CD14-positive monocyte (primary cell): ENCODE results near the gene ZNF776. TPM values are rescaled to one million over a fixed set of nuclear protein-coding genes. Genes with fewer than 3 reads are reported as not detected.

Experiments used
- DNase-seq, 3 donors: peaks; one replicate each; pipeline ENCODE4 v3.0.0-alpha.2; 2011 to 2022
- H2AFZ ChIP-seq: 2 replicates; pipeline ENCODE4 v1.6.0; 2012; ENCODE audit warnings: mild to moderate bottlenecking, low read depth, low read length, inconsistent platforms; ENCODE audit not compliant: insufficient read depth, poor library complexity, severe bottlenecking
- H3K27ac ChIP-seq, 2 donors: 1 replicate in 1 of 2; 2 replicates in 1 of 2; pipeline ENCODE4 v1.5.1; 2012 to 2013; ENCODE audit warnings: low read length in 2 of 2, control low read depth in 1 of 2, inconsistent platforms in 1 of 2, low read depth in 1 of 2, mild to moderate bottlenecking in 1 of 2
- H3K27me3 ChIP-seq, 2 donors: one replicate each; pipeline versions ENCODE4 v1.6.0 to v1.6.1; 2011 to 2013; ENCODE audit warnings: low read length in 2 of 2; ENCODE audit not compliant: control insufficient read depth in 2 of 2, insufficient read depth in 2 of 2
- H3K36me3 ChIP-seq, 2 donors: replicated peaks in 1 of 2; 1 replicate in 1 of 2; 2 replicates in 1 of 2; pipeline versions ENCODE4 v1.5.1 to v1.6.1; 2012 to 2013; ENCODE audit warnings: low read length in 2 of 2, control low read depth in 1 of 2, inconsistent platforms in 1 of 2, mild to moderate bottlenecking in 1 of 2; ENCODE audit not compliant: insufficient read depth in 2 of 2, control insufficient read depth in 1 of 2
- H3K4me1 ChIP-seq, 2 donors: 1 replicate in 1 of 2; 2 replicates in 1 of 2; pipeline versions ENCODE4 v1.5.1 to v1.6.1; 2012 to 2013; ENCODE audit warnings: low read length in 2 of 2, control low read depth in 1 of 2, inconsistent platforms in 1 of 2, mild to moderate bottlenecking in 1 of 2, moderate library complexity in 1 of 2; ENCODE audit not compliant: insufficient read depth in 2 of 2, control insufficient read depth in 1 of 2
- H3K4me2 ChIP-seq: replicated peaks from 2 replicates; pipeline ENCODE3; 2012; ENCODE audit warnings: low read length, moderate library complexity, mild to moderate bottlenecking; ENCODE audit not compliant: poor library complexity, severe bottlenecking; ENCODE audit errors: extremely low read depth
- H3K4me3 ChIP-seq, 3 experiments: fragments of 200-600 bp in 1 of 3; sonication (generic) in 1 of 3; replicated peaks in 1 of 3; 1 replicate in 2 of 3; 2 replicates in 1 of 3; pipeline ENCODE4 v1.5.1; 2011 to 2013; ENCODE audit warnings: low read length in 3 of 3, mild to moderate bottlenecking in 3 of 3, control low read depth in 2 of 3, low read depth in 2 of 3, inconsistent platforms in 1 of 3, moderate library complexity in 1 of 3
- H3K79me2 ChIP-seq: 2 replicates; pipeline ENCODE4 v1.6.0; 2012; ENCODE audit warnings: mild to moderate bottlenecking, control low read depth, inconsistent platforms, low read length, moderate library complexity; ENCODE audit not compliant: insufficient read depth
- H3K9ac ChIP-seq: 2 replicates; pipeline ENCODE4 v1.6.0; 2017; ENCODE audit warnings: low read length, mild to moderate bottlenecking; ENCODE audit not compliant: insufficient read depth, poor library complexity, severe bottlenecking
- H3K9me3 ChIP-seq, 2 donors: replicated peaks in 1 of 2; 1 replicate in 1 of 2; 2 replicates in 1 of 2; pipeline versions ENCODE4 v1.5.1 to v1.6.1; 2012 to 2013; ENCODE audit warnings: low read length in 2 of 2, control low read depth in 1 of 2; ENCODE audit not compliant: control insufficient read depth in 1 of 2, insufficient read depth in 1 of 2
- H4K20me1 ChIP-seq: 2 replicates; pipeline ENCODE4 v1.6.0; 2012; ENCODE audit warnings: mild to moderate bottlenecking, low read length, control low read depth, moderate library complexity; ENCODE audit not compliant: insufficient read depth
- H3K27ac Mint-ChIP-seq, 7 donors: one replicate each; pipeline ENCODE4 v1.8.0; 2020; ENCODE audit warnings: mild to moderate bottlenecking in 7 of 7, mixed read lengths in 7 of 7, moderate library complexity in 6 of 7, inconsistent platforms in 2 of 7
- H3K27me3 Mint-ChIP-seq, 3 donors: one replicate each; pipeline ENCODE4 v1.8.0; 2021 to 2022; ENCODE audit warnings: low read depth in 3 of 3, mild to moderate bottlenecking in 3 of 3, mixed read lengths in 3 of 3, moderate library complexity in 3 of 3, inconsistent platforms in 1 of 3
- H3K36me3 Mint-ChIP-seq, 2 donors: one replicate each; pipeline ENCODE4 v1.8.0; 2020; ENCODE audit warnings: mixed read lengths in 2 of 2, inconsistent platforms in 1 of 2, mild to moderate bottlenecking in 1 of 2
- H3K4me1 Mint-ChIP-seq: one replicate; pipeline ENCODE4 v1.8.0; 2020; ENCODE audit warnings: mild to moderate bottlenecking, mixed read lengths
- H3K4me3 Mint-ChIP-seq, 2 donors: one replicate each; pipeline ENCODE4 v1.8.0; 2020; ENCODE audit warnings: mild to moderate bottlenecking in 2 of 2, mixed read lengths in 2 of 2, moderate library complexity in 1 of 2
- H3K9me3 Mint-ChIP-seq, 7 donors: one replicate each; pipeline ENCODE4 v1.8.0; 2020 to 2022; ENCODE audit warnings: mixed read lengths in 7 of 7, mild to moderate bottlenecking in 6 of 7, moderate library complexity in 6 of 7, inconsistent platforms in 2 of 7
- WGBS: methylation state at CpG from one replicate; pipeline ENCODE4 v1.1.5; 2013; ENCODE audit warnings: missing lambda C conversion rate; ENCODE audit not compliant: insufficient coverage; 5-methylcytosine and 5-hydroxymethylcytosine counted together
- intact Hi-C, 2 donors: fragments of 100-400 bp; cut with micrococcal nuclease; formaldehyde crosslinking; loops; one replicate each; pipeline versions ENCODE4 v1.15.0 to v1.15.1; 2023
- polyA plus RNA-seq, 3 donors: library from polyadenylated mRNA; depleted of rRNA in 1 of 3; unstranded in 2 of 3; stranded (reverse) in 1 of 3; fragments of 300-500 nt in 2 of 3; fragments of >200 nt in 1 of 3; fragmentation: Illumina TruSeq in 2 of 3; gene quantifications; 1 replicate in 2 of 3; 2 replicates in 1 of 3; pipeline ENCODE4 v1.2.3, GENCODE V29; 2012 to 2021
- TF ChIP-seq, protein P1 (sequence below): fragments of 200-600 bp; IDR thresholded peaks from one replicate; pipeline ENCODE4 v1.8.0; 2022; ENCODE audit warnings: antibody characterized with exemption, mild to moderate bottlenecking

The ZNF776 gene
- polyA plus RNA-seq, 3 donors: 1.9 to 4.4 (median 2.9) TPM

DNA sequence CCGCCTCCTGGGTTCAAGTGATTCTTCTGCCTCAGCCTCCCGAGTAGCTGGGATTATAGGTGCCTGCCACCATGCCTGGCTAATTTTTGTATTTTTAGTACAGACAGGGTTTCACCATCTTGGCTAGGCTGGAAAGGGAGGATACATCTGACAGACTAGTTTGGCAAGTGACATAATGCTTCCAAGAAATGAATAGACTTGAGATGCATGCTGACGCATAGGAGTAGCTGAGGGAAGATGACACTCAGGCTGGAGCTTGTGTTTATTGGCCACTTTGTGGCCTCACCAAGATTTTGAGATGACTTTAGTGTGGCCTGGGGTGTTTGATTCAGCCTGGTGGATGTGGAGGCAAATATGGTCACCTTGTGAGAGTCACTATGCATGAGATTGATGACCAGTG is 26.9 kb downstream of the ZNF776 start:
- H3K79me2 ChIP-seq: peaks cover 77% of the 10 kb centered on the region
- 95% methylated on average over 3 of the region's 3 CpGs for WGBS
- Mint-ChIP-seq H3K27me3 (peaks cover 0 to 2% (median 1%) of the 10 kb centered on the region in 3 donors), H3K4me3 (peak overlapping the region in 1 of 2 donors; percentile 7), H3K4me1 (peaks cover 27% of the 10 kb centered on the region), H3K36me3 (peaks cover 56 to 79% of the 10 kb centered on the region in 2 donors), H3K27ac (peak overlapping the region in 2 of 7 donors; percentile 23 to 37), H3K9me3 (peaks cover 51 to 95% (median 90%) of the 10 kb centered on the region in 7 donors)
- no peak overlapping the region for H3K9ac ChIP-seq
- H3K27ac ChIP-seq: no peak overlapping the region
- no peaks in the 10 kb centered on the region for H4K20me1 ChIP-seq
- no peak overlapping the region for H2AFZ ChIP-seq
- TF ChIP-seq, protein P1, sequence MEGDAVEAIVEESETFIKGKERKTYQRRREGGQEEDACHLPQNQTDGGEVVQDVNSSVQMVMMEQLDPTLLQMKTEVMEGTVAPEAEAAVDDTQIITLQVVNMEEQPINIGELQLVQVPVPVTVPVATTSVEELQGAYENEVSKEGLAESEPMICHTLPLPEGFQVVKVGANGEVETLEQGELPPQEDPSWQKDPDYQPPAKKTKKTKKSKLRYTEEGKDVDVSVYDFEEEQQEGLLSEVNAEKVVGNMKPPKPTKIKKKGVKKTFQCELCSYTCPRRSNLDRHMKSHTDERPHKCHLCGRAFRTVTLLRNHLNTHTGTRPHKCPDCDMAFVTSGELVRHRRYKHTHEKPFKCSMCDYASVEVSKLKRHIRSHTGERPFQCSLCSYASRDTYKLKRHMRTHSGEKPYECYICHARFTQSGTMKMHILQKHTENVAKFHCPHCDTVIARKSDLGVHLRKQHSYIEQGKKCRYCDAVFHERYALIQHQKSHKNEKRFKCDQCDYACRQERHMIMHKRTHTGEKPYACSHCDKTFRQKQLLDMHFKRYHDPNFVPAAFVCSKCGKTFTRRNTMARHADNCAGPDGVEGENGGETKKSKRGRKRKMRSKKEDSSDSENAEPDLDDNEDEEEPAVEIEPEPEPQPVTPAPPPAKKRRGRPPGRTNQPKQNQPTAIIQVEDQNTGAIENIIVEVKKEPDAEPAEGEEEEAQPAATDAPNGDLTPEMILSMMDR: no peak
- intact Hi-C loops: loop anchor here in 1 of 2 donors (5.0 kb wide), 1 partner anchor 39 kb away; the partner anchor contains the start of gene ZNF552
- no peaks in the 10 kb centered on the region for H3K27me3 ChIP-seq
- no peak overlapping the region for H3K4me2 ChIP-seq
- no peak for DNase-seq
- peaks cover 79 to 86% of the 10 kb centered on the region in 2 donors for H3K9me3 ChIP-seq
- H3K4me3 ChIP-seq: peak overlapping the region in 1 of 3 experiments; percentile 16
- H3K4me1 ChIP-seq: peaks cover 11 to 18% of the 10 kb centered on the region in 2 donors
- H3K36me3 ChIP-seq: peaks cover 33 to 68% of the 10 kb centered on the region in 2 donors

DNA sequence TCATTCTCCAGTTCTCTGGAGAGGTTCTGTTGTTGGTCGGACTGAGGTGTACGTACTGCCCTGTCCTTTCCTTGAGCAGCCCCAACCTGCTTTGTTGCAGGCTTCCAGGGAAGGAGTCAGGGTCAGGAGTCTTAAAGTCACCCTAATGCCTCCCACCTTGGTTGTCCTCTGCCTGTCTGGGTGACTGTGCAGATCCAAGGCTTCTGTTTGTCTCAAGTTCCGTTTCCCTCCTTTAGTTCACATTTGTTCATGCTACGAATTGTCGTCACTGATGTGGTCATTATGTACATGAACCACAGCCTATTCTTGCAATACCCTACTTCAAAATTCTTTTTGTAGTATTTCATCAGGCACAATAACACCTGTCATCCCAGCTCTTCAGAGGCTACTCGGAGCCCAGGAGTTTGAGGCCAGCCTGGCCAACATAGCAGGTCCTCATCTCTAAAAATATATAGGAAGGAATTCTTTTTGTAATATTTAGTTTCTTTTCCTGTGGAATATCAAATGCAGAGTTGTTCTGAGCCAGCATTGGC is 30.2 kb downstream of the ZNF776 start:
- Mint-ChIP-seq H3K27me3 (peaks cover 0 to 2% (median 1%) of the 10 kb centered on the region in 3 donors), H3K27ac (peak overlapping the region in 1 of 7 donors; percentile 17), H3K36me3 (peaks cover 77 to 91% of the 10 kb centered on the region in 2 donors), H3K9me3 (peaks cover 70 to 99% (median 93%) of the 10 kb centered on the region in 7 donors), H3K4me1 (peaks cover 7% of the 10 kb centered on the region), H3K4me3 (no peak overlapping the region)
- no peak overlapping the region for H2AFZ ChIP-seq
- no peaks in the 10 kb centered on the region for H3K27me3 ChIP-seq
- peaks cover 53 to 95% of the 10 kb centered on the region in 2 donors for H3K36me3 ChIP-seq
- H3K4me2 ChIP-seq: no peak overlapping the region
- intact Hi-C loops: no loop called here
- no peak for DNase-seq
- no peaks in the 10 kb centered on the region for H4K20me1 ChIP-seq
- H3K79me2 ChIP-seq: peaks cover 78% of the 10 kb centered on the region
- no peaks in the 10 kb centered on the region for H3K4me1 ChIP-seq
- peaks cover 86 to 97% of the 10 kb centered on the region in 2 donors for H3K9me3 ChIP-seq
- H3K27ac ChIP-seq: no peak overlapping the region
- WGBS: 96% methylated on average over 3 of the region's 6 CpGs
- H3K9ac ChIP-seq: no peak overlapping the region
- TF ChIP-seq, protein P1: no peak
- peak overlapping the region in 1 of 3 experiments; percentile 35 for H3K4me3 ChIP-seq
